ENCODE results near the gene TMEM178B.

GRCh38 chr7:141145630-141145982 lies 71.7 kb downstream of the TMEM178B start:
- TF ChIP-seq CTCF (optimal IDR thresholded peaks at IDR 0.05 in 1 of 3, IDR thresholded peaks at IDR 0.05 in 1 of 3, conservative IDR thresholded peaks at IDR 0.05 in 1 of 3; ENCODE audit: extremely low read depth in 1 of 3, insufficient read depth in 2 of 3, low read length in 3 of 3), result no peak
- TF ChIP-seq EZH2 (IDR thresholded peaks at IDR 0.05; ENCODE audit: low read length), result no peak
